Neural cell (in vitro differentiated cells): ENCODE measurements around the gene SMIM10L2A. TPM values are rescaled to one million over a fixed set of nuclear protein-coding genes. Genes with fewer than 3 reads are reported as not detected.

ENCODE experiments used
- H2AFZ ChIP-seq: fragments of 200-600, 300-800 bp; sonication (generic), shearing (Covaris generic); 2 replicates; pipeline ENCODE4 v1.6.0; 2014; ENCODE audit warnings: low read depth, mild to moderate bottlenecking, antibody characterized with exemption, low read length, moderate library complexity
- H3F3A ChIP-seq: fragments of 200-600 bp; shearing (Covaris generic); 2 replicates; pipeline ENCODE4 v1.6.1; 2016; ENCODE audit warnings: mild to moderate bottlenecking, moderate library complexity, mixed read lengths, antibody characterized with exemption, low read length; ENCODE audit not compliant: insufficient read depth, poor library complexity, severe bottlenecking
- H3K27ac ChIP-seq: fragments of 200-600, 300-800 bp; sonication (generic), shearing (Covaris generic); 2 replicates; pipeline ENCODE4 v1.5.1; 2014; ENCODE audit warnings: mild to moderate bottlenecking, low read length, moderate library complexity
- H3K27me3 ChIP-seq: fragments of 300-800, 200-600 bp; sonication (generic), shearing (Covaris generic); 2 replicates; pipeline ENCODE4 v1.6.0; 2014; ENCODE audit warnings: mild to moderate bottlenecking, low read depth, low read length, moderate library complexity; ENCODE audit not compliant: insufficient read depth
- H3K36me3 ChIP-seq: fragments of 300-800, 200-600 bp; sonication (generic), shearing (Covaris generic); 2 replicates; pipeline ENCODE4 v1.5.1; 2014; ENCODE audit warnings: mild to moderate bottlenecking, antibody characterized with exemption, low read length, moderate library complexity; ENCODE audit not compliant: insufficient read depth
- H3K4me2 ChIP-seq: fragments of 300-800, 200-600 bp; sonication (generic), shearing (Covaris generic); 2 replicates; pipeline ENCODE4 v1.6.0; 2014; ENCODE audit warnings: mild to moderate bottlenecking, low read length
- H3K4me3 ChIP-seq: fragments of 300-800, 200-600 bp; sonication (generic), shearing (Covaris generic); 2 replicates; pipeline ENCODE4 v1.5.1; 2014; ENCODE audit warnings: mild to moderate bottlenecking, low read length, moderate library complexity
- H3K79me2 ChIP-seq: fragments of 200-600 bp; shearing (Covaris generic); replicated peaks from 2 replicates; pipeline ENCODE4 v1.6.0; 2014; ENCODE audit warnings: mild to moderate bottlenecking, low read length, moderate library complexity; ENCODE audit not compliant: insufficient read depth
- H3K9ac ChIP-seq: fragments of 300-800, 200-600 bp; sonication (generic), shearing (Covaris generic); 2 replicates; pipeline ENCODE4 v1.6.1; 2016; ENCODE audit warnings: mild to moderate bottlenecking, low read length, mixed read lengths
- H3K9me2 ChIP-seq: fragments of 200-600 bp; shearing (Covaris generic); 2 replicates; pipeline ENCODE4 v1.6.1; 2016; ENCODE audit warnings: mild to moderate bottlenecking, low read length, mixed read lengths; ENCODE audit not compliant: insufficient read depth
- H3K9me3 ChIP-seq: fragments of 200-600, 300-800 bp; sonication (generic), shearing (Covaris generic); 2 replicates; pipeline ENCODE4 v1.6.1; 2016; ENCODE audit warnings: mild to moderate bottlenecking, mixed run types, low read length, moderate library complexity, mixed read lengths
- H4K20me1 ChIP-seq: fragments of 200-600 bp; shearing (Covaris generic); 2 replicates; pipeline ENCODE4 v1.6.1; 2016; ENCODE audit warnings: mild to moderate bottlenecking, mixed run types; ENCODE audit not compliant: insufficient read depth
- EP300 ChIP-seq: fragments of 450-650 bp; conservative IDR thresholded peaks from 2 replicates; pipeline ENCODE4 v1.6.1; 2014; ENCODE audit warnings: antibody characterized with exemption, mild to moderate bottlenecking, moderate library complexity; ENCODE audit not compliant: poor library complexity, severe bottlenecking
- EZH2 ChIP-seq: fragments of 200-600, 300-800 bp; shearing (Covaris generic), sonication (generic); IDR thresholded peaks from 2 replicates; pipeline ENCODE4 v1.6.1; 2014; ENCODE audit warnings: antibody characterized with exemption, low read length, borderline replicate concordance, mild to moderate bottlenecking; ENCODE audit not compliant: insufficient read depth, poor library complexity, severe bottlenecking
- MXI1 ChIP-seq: fragments of 450-650 bp; conservative IDR thresholded peaks from 2 replicates; pipeline ENCODE4 v1.6.1; 2014; ENCODE audit warnings: antibody characterized with exemption, mild to moderate bottlenecking; ENCODE audit not compliant: poor library complexity, severe bottlenecking
- POLR2AphosphoS5 ChIP-seq: IDR thresholded peaks from 2 replicates; pipeline ENCODE4 v1.6.1; 2012
- RAD21 ChIP-seq: fragments of 450-650 bp; conservative IDR thresholded peaks from 2 replicates; pipeline ENCODE4 v1.6.1; 2014; ENCODE audit warnings: antibody characterized with exemption, mild to moderate bottlenecking, moderate library complexity
- SMC3 ChIP-seq: fragments of 450-650 bp; conservative IDR thresholded peaks from 2 replicates; pipeline ENCODE4 v1.6.1; 2014; ENCODE audit warnings: antibody characterized with exemption, mild to moderate bottlenecking, moderate library complexity; ENCODE audit not compliant: poor library complexity
- TAF1 ChIP-seq: IDR thresholded peaks from 2 replicates; pipeline ENCODE4 v1.6.1; 2012; ENCODE audit warnings: low read depth
- polyA plus RNA-seq: library from polyadenylated mRNA; depleted of rRNA; stranded (reverse); fragments of >200 nt; gene quantifications from 2 replicates; pipeline ENCODE4 v1.2.3, GENCODE V29; 2014
- TF ChIP-seq, protein P1 (sequence below): IDR thresholded peaks from 2 replicates; pipeline ENCODE4 v1.6.1; 2012; ENCODE audit warnings: borderline replicate concordance
- TF ChIP-seq, protein P2 (sequence below): fragments of 450-650 bp; IDR thresholded peaks from 2 replicates; pipeline ENCODE4 v1.5.1; 2014; ENCODE audit warnings: antibody characterized with exemption, mild to moderate bottlenecking, moderate library complexity; ENCODE audit not compliant: poor library complexity, severe bottlenecking

SMIM10L2A gene
- polyA plus RNA-seq, 1 donor from 2014 or later = 5.4 TPM

DNA sequence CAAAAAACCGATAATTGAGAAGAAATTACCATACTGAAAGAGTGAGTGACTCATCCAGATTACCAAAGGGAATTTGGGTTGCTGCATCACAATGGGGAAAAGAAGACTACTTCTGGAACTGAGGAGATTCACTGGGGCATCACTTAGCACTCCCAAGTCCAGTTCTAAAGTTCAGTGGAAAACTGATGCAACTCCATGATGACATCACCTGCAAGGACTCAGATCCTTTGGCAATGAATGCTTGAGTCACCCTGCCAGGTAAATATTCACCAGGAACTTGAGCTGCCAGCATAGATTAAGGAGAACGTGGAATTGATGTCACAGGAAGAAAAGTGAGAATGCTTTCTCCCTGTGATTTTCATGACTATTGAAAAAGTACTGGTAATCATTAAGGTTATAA, 32.0 kb upstream of the SMIM10L2A start:
- no peaks in the 10 kb centered on the region for H3K79me2 ChIP-seq
- no peak overlapping the region for H2AFZ ChIP-seq
- H3K36me3 ChIP-seq = no peaks in the 10 kb centered on the region
- no peaks in the 10 kb centered on the region for H3K9me2 ChIP-seq
- H3K27me3 ChIP-seq = no peaks in the 10 kb centered on the region
- H3K27ac ChIP-seq = no peak overlapping the region
- no peak overlapping the region for H3K9ac ChIP-seq
- no peak overlapping the region for H3K4me2 ChIP-seq
- no peaks in the 10 kb centered on the region for H4K20me1 ChIP-seq
- TF ChIP-seq RAD21 (no peak), EP300 (no peak), MXI1 (no peak), TAF1 (no peak), EZH2 (no peak), SMC3 (no peak), POLR2AphosphoS5 (no peak)
- TF ChIP-seq, protein P1, sequence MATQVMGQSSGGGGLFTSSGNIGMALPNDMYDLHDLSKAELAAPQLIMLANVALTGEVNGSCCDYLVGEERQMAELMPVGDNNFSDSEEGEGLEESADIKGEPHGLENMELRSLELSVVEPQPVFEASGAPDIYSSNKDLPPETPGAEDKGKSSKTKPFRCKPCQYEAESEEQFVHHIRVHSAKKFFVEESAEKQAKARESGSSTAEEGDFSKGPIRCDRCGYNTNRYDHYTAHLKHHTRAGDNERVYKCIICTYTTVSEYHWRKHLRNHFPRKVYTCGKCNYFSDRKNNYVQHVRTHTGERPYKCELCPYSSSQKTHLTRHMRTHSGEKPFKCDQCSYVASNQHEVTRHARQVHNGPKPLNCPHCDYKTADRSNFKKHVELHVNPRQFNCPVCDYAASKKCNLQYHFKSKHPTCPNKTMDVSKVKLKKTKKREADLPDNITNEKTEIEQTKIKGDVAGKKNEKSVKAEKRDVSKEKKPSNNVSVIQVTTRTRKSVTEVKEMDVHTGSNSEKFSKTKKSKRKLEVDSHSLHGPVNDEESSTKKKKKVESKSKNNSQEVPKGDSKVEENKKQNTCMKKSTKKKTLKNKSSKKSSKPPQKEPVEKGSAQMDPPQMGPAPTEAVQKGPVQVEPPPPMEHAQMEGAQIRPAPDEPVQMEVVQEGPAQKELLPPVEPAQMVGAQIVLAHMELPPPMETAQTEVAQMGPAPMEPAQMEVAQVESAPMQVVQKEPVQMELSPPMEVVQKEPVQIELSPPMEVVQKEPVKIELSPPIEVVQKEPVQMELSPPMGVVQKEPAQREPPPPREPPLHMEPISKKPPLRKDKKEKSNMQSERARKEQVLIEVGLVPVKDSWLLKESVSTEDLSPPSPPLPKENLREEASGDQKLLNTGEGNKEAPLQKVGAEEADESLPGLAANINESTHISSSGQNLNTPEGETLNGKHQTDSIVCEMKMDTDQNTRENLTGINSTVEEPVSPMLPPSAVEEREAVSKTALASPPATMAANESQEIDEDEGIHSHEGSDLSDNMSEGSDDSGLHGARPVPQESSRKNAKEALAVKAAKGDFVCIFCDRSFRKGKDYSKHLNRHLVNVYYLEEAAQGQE = no peak
- TF ChIP-seq, protein P2, sequence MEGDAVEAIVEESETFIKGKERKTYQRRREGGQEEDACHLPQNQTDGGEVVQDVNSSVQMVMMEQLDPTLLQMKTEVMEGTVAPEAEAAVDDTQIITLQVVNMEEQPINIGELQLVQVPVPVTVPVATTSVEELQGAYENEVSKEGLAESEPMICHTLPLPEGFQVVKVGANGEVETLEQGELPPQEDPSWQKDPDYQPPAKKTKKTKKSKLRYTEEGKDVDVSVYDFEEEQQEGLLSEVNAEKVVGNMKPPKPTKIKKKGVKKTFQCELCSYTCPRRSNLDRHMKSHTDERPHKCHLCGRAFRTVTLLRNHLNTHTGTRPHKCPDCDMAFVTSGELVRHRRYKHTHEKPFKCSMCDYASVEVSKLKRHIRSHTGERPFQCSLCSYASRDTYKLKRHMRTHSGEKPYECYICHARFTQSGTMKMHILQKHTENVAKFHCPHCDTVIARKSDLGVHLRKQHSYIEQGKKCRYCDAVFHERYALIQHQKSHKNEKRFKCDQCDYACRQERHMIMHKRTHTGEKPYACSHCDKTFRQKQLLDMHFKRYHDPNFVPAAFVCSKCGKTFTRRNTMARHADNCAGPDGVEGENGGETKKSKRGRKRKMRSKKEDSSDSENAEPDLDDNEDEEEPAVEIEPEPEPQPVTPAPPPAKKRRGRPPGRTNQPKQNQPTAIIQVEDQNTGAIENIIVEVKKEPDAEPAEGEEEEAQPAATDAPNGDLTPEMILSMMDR = no peak
- no peaks in the 10 kb centered on the region for H3F3A ChIP-seq
- H3K4me3 ChIP-seq = no peak overlapping the region
- H3K9me3 ChIP-seq = no peaks in the 10 kb centered on the region

GRCh38 chrX:135391734-135392133, 30.0 kb upstream of the SMIM10L2A start:
- no peaks in the 10 kb centered on the region for H3K9me3 ChIP-seq
- no peaks in the 10 kb centered on the region for H3K79me2 ChIP-seq

More at GRCh38 chrX:135391734-135392133, 30.0 kb upstream of the SMIM10L2A start:
- Histone ChIP-seq H4K20me1 (no peaks in the 10 kb centered on the region), H3K9ac (no peak overlapping the region), H3K9me2 (no peaks in the 10 kb centered on the region), H3K27ac (no peak overlapping the region), H3K36me3 (no peaks in the 10 kb centered on the region), H3K4me3 (no peak overlapping the region), H3K4me2 (no peak overlapping the region), H2AFZ (no peak overlapping the region), H3K27me3 (no peaks in the 10 kb centered on the region), H3F3A (no peaks in the 10 kb centered on the region)
- TF ChIP-seq, protein P1 = no peak
- TF ChIP-seq SMC3 (no peak), POLR2AphosphoS5 (no peak), TAF1 (no peak), MXI1 (no peak), RAD21 (no peak), EZH2 (no peak), EP300 (no peak)
- TF ChIP-seq, protein P2 = no peak
